ENCODE results near the gene ZPLD1.

The ZPLD1 gene

DNA sequence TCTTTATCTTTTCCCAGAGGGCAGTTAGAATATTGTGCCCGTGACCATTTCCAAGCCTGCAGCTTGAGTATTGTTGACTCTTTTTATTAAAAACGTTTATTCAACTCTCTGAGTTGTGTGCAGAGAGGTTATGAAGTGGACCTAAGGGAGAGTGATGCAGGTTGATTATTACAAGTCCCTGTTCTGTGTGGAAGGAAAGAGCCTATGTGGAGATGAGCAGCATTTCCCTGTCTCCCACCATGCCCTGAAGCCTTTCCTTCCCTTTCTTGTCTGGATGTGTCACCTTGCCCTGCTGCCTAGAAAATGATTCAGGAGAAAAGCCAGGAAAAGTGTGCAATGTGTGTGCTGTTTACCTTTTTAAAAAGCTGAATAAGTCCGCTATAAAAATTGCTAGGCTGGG, 19.4 kb downstream of the ZPLD1 start:
- Histone ChIP-seq H2AFZ (ENCODE audit: low read depth, low read length, severe bottlenecking) (no peak overlapping the region), H3K79me2 (ENCODE audit: insufficient read depth, low read length) (no peaks in the 10 kb centered on the region), H3K4me3 (ENCODE audit: insufficient read depth, low read length, poor library complexity, severe bottlenecking) (no peak overlapping the region), H3K9me2 (replicated peaks; ENCODE audit: insufficient read depth, low read length) (no peaks in the 10 kb centered on the region), H3K9me3 (ENCODE audit: insufficient read depth, low read length) (no peaks in the 10 kb centered on the region), H3K36me3 (ENCODE audit: low read length) (no peaks in the 10 kb centered on the region), H3K9ac (ENCODE audit: low read length) (no peak overlapping the region), H3K27me3 (ENCODE audit: low read length) (no peaks in the 10 kb centered on the region), H3K4me2 (ENCODE audit: low read depth, low read length, poor library complexity, severe bottlenecking) (no peak overlapping the region), H4K20me1 (ENCODE audit: low read depth, low read length) (no peaks in the 10 kb centered on the region), H3K27ac (ENCODE audit: low read depth, low read length) (no peak overlapping the region), H3F3A (ENCODE audit: insufficient read depth) (no peaks in the 10 kb centered on the region)
- no peak for TF ChIP-seq EZH2phosphoT487 (conservative IDR thresholded peaks at IDR 0.05; ENCODE audit: low read length)

DNA sequence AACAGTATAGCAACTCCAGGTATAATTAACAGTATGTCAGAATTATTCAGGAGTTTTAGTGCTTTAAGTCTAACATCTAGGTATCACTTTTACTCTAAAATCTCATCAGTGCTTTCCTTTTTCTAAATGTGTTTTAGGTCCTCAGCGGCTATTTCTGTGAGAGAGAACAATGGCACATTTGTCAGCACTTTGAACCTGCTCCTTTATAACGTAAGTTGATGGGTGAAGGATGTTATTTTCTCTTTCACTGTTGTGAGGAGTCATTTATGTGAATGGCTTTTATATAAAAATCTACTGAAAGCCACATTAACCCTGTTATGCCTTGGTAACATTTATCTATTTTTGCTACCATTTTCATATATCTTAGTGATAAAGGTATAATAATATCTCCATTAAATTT, 22.8 kb downstream of the ZPLD1 start:
- Histone ChIP-seq H3K27ac (ENCODE audit: low read depth, low read length) (no peak overlapping the region), H3F3A (ENCODE audit: insufficient read depth) (no peaks in the 10 kb centered on the region), H3K9me3 (ENCODE audit: insufficient read depth, low read length) (no peaks in the 10 kb centered on the region), H3K4me2 (ENCODE audit: low read depth, low read length, poor library complexity, severe bottlenecking) (no peak overlapping the region), H3K27me3 (ENCODE audit: low read length) (no peaks in the 10 kb centered on the region), H3K4me3 (ENCODE audit: insufficient read depth, low read length, poor library complexity, severe bottlenecking) (no peak overlapping the region), H4K20me1 (ENCODE audit: low read depth, low read length) (no peaks in the 10 kb centered on the region), H3K9me2 (replicated peaks; ENCODE audit: insufficient read depth, low read length) (no peaks in the 10 kb centered on the region), H2AFZ (ENCODE audit: low read depth, low read length, severe bottlenecking) (no peak overlapping the region), H3K79me2 (ENCODE audit: insufficient read depth, low read length) (no peaks in the 10 kb centered on the region), H3K36me3 (ENCODE audit: low read length) (no peaks in the 10 kb centered on the region), H3K9ac (ENCODE audit: low read length) (no peak overlapping the region)
- TF ChIP-seq EZH2phosphoT487 (conservative IDR thresholded peaks at IDR 0.05; ENCODE audit: low read length): no peak
- TF ChIP-seq, protein P1, sequence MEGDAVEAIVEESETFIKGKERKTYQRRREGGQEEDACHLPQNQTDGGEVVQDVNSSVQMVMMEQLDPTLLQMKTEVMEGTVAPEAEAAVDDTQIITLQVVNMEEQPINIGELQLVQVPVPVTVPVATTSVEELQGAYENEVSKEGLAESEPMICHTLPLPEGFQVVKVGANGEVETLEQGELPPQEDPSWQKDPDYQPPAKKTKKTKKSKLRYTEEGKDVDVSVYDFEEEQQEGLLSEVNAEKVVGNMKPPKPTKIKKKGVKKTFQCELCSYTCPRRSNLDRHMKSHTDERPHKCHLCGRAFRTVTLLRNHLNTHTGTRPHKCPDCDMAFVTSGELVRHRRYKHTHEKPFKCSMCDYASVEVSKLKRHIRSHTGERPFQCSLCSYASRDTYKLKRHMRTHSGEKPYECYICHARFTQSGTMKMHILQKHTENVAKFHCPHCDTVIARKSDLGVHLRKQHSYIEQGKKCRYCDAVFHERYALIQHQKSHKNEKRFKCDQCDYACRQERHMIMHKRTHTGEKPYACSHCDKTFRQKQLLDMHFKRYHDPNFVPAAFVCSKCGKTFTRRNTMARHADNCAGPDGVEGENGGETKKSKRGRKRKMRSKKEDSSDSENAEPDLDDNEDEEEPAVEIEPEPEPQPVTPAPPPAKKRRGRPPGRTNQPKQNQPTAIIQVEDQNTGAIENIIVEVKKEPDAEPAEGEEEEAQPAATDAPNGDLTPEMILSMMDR (IDR thresholded peaks at IDR 0.05; ENCODE audit: insufficient read depth, low read length, poor library complexity, severe bottlenecking): no peak

- Histone ChIP-seq H4K20me1 (ENCODE audit: low read depth, low read length) (no peaks in the 10 kb centered on the region), H3K9me2 (replicated peaks; ENCODE audit: insufficient read depth, low read length) (no peaks in the 10 kb centered on the region), H3K36me3 (ENCODE audit: low read length) (no peaks in the 10 kb centered on the region), H3K9ac (ENCODE audit: low read length) (no peak overlapping the region), H3K4me2 (ENCODE audit: low read depth, low read length, poor library complexity, severe bottlenecking) (no peak overlapping the region), H3K27ac (ENCODE audit: low read depth, low read length) (no peak overlapping the region), H3K9me3 (ENCODE audit: insufficient read depth, low read length) (no peaks in the 10 kb centered on the region), H3K79me2 (ENCODE audit: insufficient read depth, low read length) (no peaks in the 10 kb centered on the region), H3K4me3 (ENCODE audit: insufficient read depth, low read length, poor library complexity, severe bottlenecking) (no peak overlapping the region), H3F3A (ENCODE audit: insufficient read depth) (no peaks in the 10 kb centered on the region), H2AFZ (ENCODE audit: low read depth, low read length, severe bottlenecking) (no peak overlapping the region), H3K27me3 (ENCODE audit: low read length) (no peaks in the 10 kb centered on the region)
- no peak for TF ChIP-seq EZH2phosphoT487 (conservative IDR thresholded peaks at IDR 0.05; ENCODE audit: low read length)
- TF ChIP-seq, protein P1 (IDR thresholded peaks at IDR 0.05; ENCODE audit: insufficient read depth, low read length, poor library complexity, severe bottlenecking): no peak
Observed at GRCh38 chr3:102460579-102460978, 25.8 kb downstream of the ZPLD1 start.

GRCh38 chr3:102464261-102464660, 29.4 kb downstream of the ZPLD1 start:
- H4K20me1 ChIP-seq (ENCODE audit: low read depth, low read length): no peaks in the 10 kb centered on the region
- no peak overlapping the region for H3K4me2 ChIP-seq (ENCODE audit: low read depth, low read length, poor library complexity, severe bottlenecking)
- H3K36me3 ChIP-seq (ENCODE audit: low read length): no peaks in the 10 kb centered on the region
- H3K9me3 ChIP-seq (ENCODE audit: insufficient read depth, low read length): no peaks in the 10 kb centered on the region
- no peak overlapping the region for H3K9ac ChIP-seq (ENCODE audit: low read length)
- H3K27ac ChIP-seq (ENCODE audit: low read depth, low read length): no peak overlapping the region
- no peaks in the 10 kb centered on the region for H3K79me2 ChIP-seq (ENCODE audit: insufficient read depth, low read length)
- no peaks in the 10 kb centered on the region for H3F3A ChIP-seq (ENCODE audit: insufficient read depth)
- H3K4me3 ChIP-seq (ENCODE audit: insufficient read depth, low read length, poor library complexity, severe bottlenecking): no peak overlapping the region
- no peaks in the 10 kb centered on the region for H3K27me3 ChIP-seq (ENCODE audit: low read length)
- H2AFZ ChIP-seq (ENCODE audit: low read depth, low read length, severe bottlenecking): no peak overlapping the region
- no peak for TF ChIP-seq EZH2phosphoT487 (conservative IDR thresholded peaks at IDR 0.05; ENCODE audit: low read length)
- TF ChIP-seq, protein P1 (IDR thresholded peaks at IDR 0.05; ENCODE audit: insufficient read depth, low read length, poor library complexity, severe bottlenecking): no peak
- H3K9me2 ChIP-seq (replicated peaks; ENCODE audit: insufficient read depth, low read length): no peaks in the 10 kb centered on the region

Data from SU-DHL-6 (cell line).